ENCODE measurements around the gene KRTAP1-4. TPM values are rescaled to one million over a fixed set of nuclear protein-coding genes. Genes with fewer than 3 reads are reported as not detected.
"Not testable (repeated sequence)": the region's sequence is repeated elsewhere in the genome, so short reads cannot be mapped to it uniquely, and the experiment has no call there.

KRTAP1-4 gene
- total RNA-seq, 2 experiments from 2014 or later, result not detected

- DNase-seq; H3K36me3 Mint-ChIP-seq (ENCODE audit: low read depth); H3K4me1 Mint-ChIP-seq; H3K9me3 Mint-ChIP-seq; H3K27ac Mint-ChIP-seq; H3K4me3 Mint-ChIP-seq; POLR2A ChIA-PET: not testable (repeated sequence)
- CTCF ChIA-PET, result interaction anchor here (0.6 kb wide), 1 partner anchor 347 kb away, joined by 5 read pairs; no protein-coding TSS in a partner anchor
- H3K27me3 Mint-ChIP-seq, result peaks cover 29% of the 10 kb centered on the region
Measured at GRCh38 chr17:41059276-41060051, 29.5 kb upstream of the KRTAP1-4 start.

- POLR2A ChIA-PET, result no interaction called here
- CTCF ChIA-PET, result interaction anchor here (0.6 kb wide), 1 partner anchor 348 kb away, joined by 5 read pairs; no protein-coding TSS in a partner anchor
- DNase-seq, result no peak
- Mint-ChIP-seq H3K27me3 (peaks cover 29% of the 10 kb centered on the region), H3K4me1 (no peaks in the 10 kb centered on the region), H3K4me3 (no peak overlapping the region), H3K27ac (no peak overlapping the region), H3K9me3 (peaks cover 7% of the 10 kb centered on the region), H3K36me3 (ENCODE audit: low read depth) (no peaks in the 10 kb centered on the region)
Measured at GRCh38 chr17:41058741-41059140, 28.7 kb upstream of the KRTAP1-4 start.

GRCh38 chr17:41057547-41057946 is 27.6 kb upstream of the KRTAP1-4 start:
- no peak for DNase-seq
- Mint-ChIP-seq H3K27ac (no peak overlapping the region), H3K9me3 (peaks cover 7% of the 10 kb centered on the region), H3K4me3 (no peak overlapping the region), H3K4me1 (no peaks in the 10 kb centered on the region), H3K36me3 (ENCODE audit: low read depth) (no peaks in the 10 kb centered on the region), H3K27me3 (peaks cover 27% of the 10 kb centered on the region)
- CTCF ChIA-PET, result no interaction called here
- POLR2A ChIA-PET, result no interaction called here

- H3K36me3 Mint-ChIP-seq (ENCODE audit: low read depth); DNase-seq; H3K9me3 Mint-ChIP-seq; H3K4me3 Mint-ChIP-seq; CTCF ChIA-PET; H3K27ac Mint-ChIP-seq; POLR2A ChIA-PET; H3K4me1 Mint-ChIP-seq: not testable (repeated sequence)
- peaks cover 13% of the 10 kb centered on the region for H3K27me3 Mint-ChIP-seq
Measured at GRCh38 chr17:41055130-41055529, 25.1 kb upstream of the KRTAP1-4 start, which contains the start of gene KRTAP2-2. Gene KRTAP2-2, minus strand, starts transcription at chr17:41055230. Its CDS starts 19 bp downstream, at chr17:41055211.

- H3K27me3 Mint-ChIP-seq, result peaks cover 11% of the 10 kb centered on the region
- H3K4me1 Mint-ChIP-seq; H3K36me3 Mint-ChIP-seq (ENCODE audit: low read depth); H3K9me3 Mint-ChIP-seq; CTCF ChIA-PET; POLR2A ChIA-PET; H3K27ac Mint-ChIP-seq; H3K4me3 Mint-ChIP-seq; DNase-seq: not testable (repeated sequence)
Measured at GRCh38 chr17:41054556-41054955, 24.6 kb upstream of the KRTAP1-4 start.

- Mint-ChIP-seq H3K27me3 (peaks cover 8% of the 10 kb centered on the region), H3K9me3 (peaks cover 7% of the 10 kb centered on the region), H3K36me3 (ENCODE audit: low read depth) (no peaks in the 10 kb centered on the region), H3K4me3 (no peak overlapping the region), H3K27ac (no peak overlapping the region), H3K4me1 (no peaks in the 10 kb centered on the region)
- DNase-seq, result no peak
- CTCF ChIA-PET, result no interaction called here
- POLR2A ChIA-PET, result no interaction called here
Measured at GRCh38 chr17:41054025-41054424, 24.0 kb upstream of the KRTAP1-4 start.

GRCh38 chr17:41052566-41052965 is 22.6 kb upstream of the KRTAP1-4 start:
- Mint-ChIP-seq H3K36me3 (ENCODE audit: low read depth) (no peaks in the 10 kb centered on the region), H3K27me3 (peaks cover 9% of the 10 kb centered on the region), H3K9me3 (peaks cover 5% of the 10 kb centered on the region), H3K27ac (no peak overlapping the region), H3K4me1 (no peaks in the 10 kb centered on the region), H3K4me3 (no peak overlapping the region)
- no peak for DNase-seq
- ChIA-PET CTCF (no interaction called here), POLR2A (no interaction called here)

- Mint-ChIP-seq H3K27ac (no peak overlapping the region), H3K4me1 (peaks cover 1% of the 10 kb centered on the region), H3K27me3 (peaks cover 17% of the 10 kb centered on the region), H3K9me3 (peaks cover 2% of the 10 kb centered on the region), H3K4me3 (no peak overlapping the region), H3K36me3 (ENCODE audit: low read depth) (no peaks in the 10 kb centered on the region)
- no peak for DNase-seq
- ChIA-PET POLR2A (no interaction called here), CTCF (no interaction called here)
Measured at GRCh38 chr17:41049110-41049509, 19.1 kb upstream of the KRTAP1-4 start.

- no peak overlapping the region for H3K27ac Mint-ChIP-seq
- peaks cover 1% of the 10 kb centered on the region for H3K4me1 Mint-ChIP-seq
- H3K9me3 Mint-ChIP-seq, result peaks cover 3% of the 10 kb centered on the region
- ChIA-PET CTCF (no interaction called here), POLR2A (no interaction called here)
- no peak for DNase-seq
- H3K36me3 Mint-ChIP-seq (ENCODE audit: low read depth), result no peaks in the 10 kb centered on the region
- no peak overlapping the region for H3K4me3 Mint-ChIP-seq
- H3K27me3 Mint-ChIP-seq, result peaks cover 17% of the 10 kb centered on the region
Measured at GRCh38 chr17:41048441-41048840, 18.4 kb upstream of the KRTAP1-4 start.

GRCh38 chr17:41046735-41047465 is 16.9 kb upstream of the KRTAP1-4 start, which contains the start of gene KRTAP2-1:
Gene KRTAP2-1, minus strand, starts transcription at chr17:41047316. Its CDS starts 49 bp downstream, at chr17:41047267.
- H3K27me3 Mint-ChIP-seq, result peaks cover 16% of the 10 kb centered on the region
- H3K9me3 Mint-ChIP-seq; H3K4me3 Mint-ChIP-seq; POLR2A ChIA-PET; DNase-seq; H3K4me1 Mint-ChIP-seq; CTCF ChIA-PET; H3K36me3 Mint-ChIP-seq (ENCODE audit: low read depth); H3K27ac Mint-ChIP-seq: not testable (repeated sequence)

GRCh38 chr17:41042953-41043352 is 13.0 kb upstream of the KRTAP1-4 start:
- Mint-ChIP-seq H3K27ac (no peak overlapping the region), H3K9me3 (peaks cover 4% of the 10 kb centered on the region), H3K4me3 (no peak overlapping the region), H3K4me1 (peaks cover 1% of the 10 kb centered on the region), H3K36me3 (ENCODE audit: low read depth) (no peaks in the 10 kb centered on the region), H3K27me3 (peaks cover 14% of the 10 kb centered on the region)
- DNase-seq, result no peak
- POLR2A ChIA-PET, result no interaction called here
- CTCF ChIA-PET, result no interaction called here

GRCh38 chr17:41040783-41041571 is 11.0 kb upstream of the KRTAP1-4 start, which contains the start of gene KRTAP1-1:
Gene KRTAP1-1, minus strand, starts transcription at chr17:41041450. Its CDS starts 53 bp downstream, at chr17:41041397.
- H3K27ac Mint-ChIP-seq; H3K9me3 Mint-ChIP-seq; H3K4me1 Mint-ChIP-seq; H3K4me3 Mint-ChIP-seq; POLR2A ChIA-PET; H3K36me3 Mint-ChIP-seq (ENCODE audit: low read depth); DNase-seq; CTCF ChIA-PET: not testable (repeated sequence)
- H3K27me3 Mint-ChIP-seq, result peaks cover 16% of the 10 kb centered on the region

- CTCF ChIA-PET, result no interaction called here
- no peaks in the 10 kb centered on the region for H3K9me3 Mint-ChIP-seq
- H3K27me3 Mint-ChIP-seq, result peaks cover 11% of the 10 kb centered on the region
- POLR2A ChIA-PET, result no interaction called here
- no peak overlapping the region for H3K27ac Mint-ChIP-seq
- no peaks in the 10 kb centered on the region for H3K36me3 Mint-ChIP-seq (ENCODE audit: low read depth)
- H3K4me1 Mint-ChIP-seq, result no peaks in the 10 kb centered on the region
- no peak overlapping the region for H3K4me3 Mint-ChIP-seq
- no peak for DNase-seq
Measured at GRCh38 chr17:41037853-41038350, 7.9 kb upstream of the KRTAP1-4 start.
